K562 (cell line): ENCODE data around the gene BGN. TPM values are rescaled to one million over a fixed set of nuclear protein-coding genes. Genes with fewer than 3 reads are reported as not detected.
A peak's percentile ranks its signal among the peaks of the same experiment; 100 is the strongest.

Experiments used
- ATAC-seq: fragments of 200-7000 bp; cut with Tn5 transposase; 3 replicates; pipeline ENCODE4 v1.9.1; 2020; ENCODE audit warnings: moderate library complexity
- BruUV-seq: library from RNA; stranded (reverse); fragments of 400-500 nt; replicated peaks from 2 replicates; lab custom pipeline; 2021; lab: Mats Ljungman, UMichigan
- CTCF ChIA-PET: fragments of 300-600 bp; formaldehyde crosslinking; extraction: SDS; loops from one replicate; lab custom pipeline; 2021; ENCODE audit warnings: low intra/inter-chr PET ratio; lab: Yijun Ruan, JAX
- POLR2A ChIA-PET: fragments of 300-600, 350-650 bp; sonication (Branson Sonifier 250); formaldehyde crosslinking; extraction: SDS; loops from one replicate; lab custom pipeline; 2021; ENCODE audit warnings: antibody characterized with exemption, inconsistent platforms; lab: Yijun Ruan, JAX
- DNase-seq, 4 experiments: peaks; one replicate each; pipeline versions ENCODE4 v3.0.0 to v3.0.0-alpha.2; 2011 to 2018; ENCODE audit warnings: low spot score in 3 of 4, mixed read lengths in 3 of 4; ENCODE audit errors: extremely low read depth in 1 of 4
- FAIRE-seq: peaks from 2 replicates; lab custom pipeline; 2011; peaks lifted over from hg19 to GRCh38; lab: Jason Lieb, UNC
- H2AFZ ChIP-seq: 2 replicates; pipeline ENCODE4 v1.6.0; 2011; ENCODE audit warnings: low read depth, low read length, control low read depth, inconsistent platforms
- H3K27ac ChIP-seq: fragments of 200-600 bp; 3 replicates; pipeline ENCODE4 v1.8.0; 2011; ENCODE audit warnings: low read depth, mild to moderate bottlenecking, control low read depth, inconsistent platforms, low read length, moderate library complexity, mixed read lengths; ENCODE audit errors: extremely low read depth
- H3K27me3 ChIP-seq, 2 experiments: fragments of 300-600 bp in 1 of 2; 2 replicates in 1 of 2; 3 replicates in 1 of 2; pipeline versions ENCODE4 v1.6.0 to v1.8.0; 2011; ENCODE audit warnings: inconsistent platforms in 2 of 2, low read length in 2 of 2, mild to moderate bottlenecking in 1 of 2, mixed read lengths in 1 of 2, moderate library complexity in 1 of 2; ENCODE audit not compliant: control insufficient read depth in 2 of 2, insufficient read depth in 2 of 2
- H3K36me3 ChIP-seq: fragments of 300-600 bp; 3 replicates; pipeline ENCODE4 v1.8.0; 2011; ENCODE audit warnings: mild to moderate bottlenecking, low read length, inconsistent platforms; ENCODE audit not compliant: control insufficient read depth, insufficient read depth
- H3K4me1 ChIP-seq, 2 experiments: fragments of 200-600 bp in 1 of 2; replicated peaks in 1 of 2; 2 replicates in 1 of 2; 3 replicates in 1 of 2; pipeline versions ENCODE4 v1.5.1 to v1.8.0; 2011; ENCODE audit warnings: inconsistent platforms in 2 of 2, low read length in 2 of 2, mild to moderate bottlenecking in 1 of 2, mixed read lengths in 1 of 2, moderate library complexity in 1 of 2; ENCODE audit not compliant: control insufficient read depth in 2 of 2, insufficient read depth in 2 of 2
- H3K4me2 ChIP-seq: 2 replicates; pipeline ENCODE4 v1.6.1; 2011; ENCODE audit warnings: low read length, control low read depth, inconsistent platforms, mixed read lengths; ENCODE audit not compliant: insufficient read depth
- H3K4me3 ChIP-seq: fragments of 200-600 bp; sonication (generic), shearing (Covaris generic); 2 replicates; pipeline ENCODE4 v1.5.1; 2016; ENCODE audit warnings: control low read depth, inconsistent platforms
- H3K79me2 ChIP-seq: fragments of 200-600 bp; 3 replicates; pipeline ENCODE4 v1.8.0; 2011; ENCODE audit warnings: low read length, inconsistent platforms; ENCODE audit not compliant: control insufficient read depth, insufficient read depth
- H3K9ac ChIP-seq, 2 experiments: 2 replicates each; pipeline versions ENCODE4 v1.6.0 to v1.6.1; 2011; ENCODE audit warnings: low read depth in 2 of 2, low read length in 2 of 2, control low read depth in 1 of 2, inconsistent platforms in 1 of 2, mild to moderate bottlenecking in 1 of 2, mixed read lengths in 1 of 2; ENCODE audit not compliant: insufficient read depth in 1 of 2
- H3K9me1 ChIP-seq: one replicate; pipeline ENCODE4 v1.6.0; 2011; ENCODE audit warnings: inconsistent platforms, mild to moderate bottlenecking, low read length, moderate library complexity; ENCODE audit not compliant: control insufficient read depth, insufficient read depth
- H3K9me3 ChIP-seq: replicated peaks from 2 replicates; pipeline ENCODE4 v1.5.1; 2011; ENCODE audit warnings: low read depth, low read length, inconsistent platforms; ENCODE audit not compliant: control insufficient read depth, insufficient read depth
- H4K20me1 ChIP-seq: replicated peaks from 2 replicates; pipeline ENCODE4 v1.6.1; 2011; ENCODE audit warnings: low read length, inconsistent platforms, mixed read lengths; ENCODE audit not compliant: control insufficient read depth, insufficient read depth
- BCOR ChIP-seq: fragments of 450-650 bp; IDR thresholded peaks from 2 replicates; pipeline ENCODE4 v1.6.1; 2016
- CAMTA2 ChIP-seq: fragments of 250-450 bp; sonication (Bioruptor Pico); conservative IDR thresholded peaks from 2 replicates; pipeline ENCODE4 v1.5.1; 2022
- HDAC1 ChIP-seq, 2 experiments: fragments of 450-650 bp; IDR thresholded peaks; 2 replicates each; pipeline ENCODE4 v1.6.1; 2016 to 2017; ENCODE audit warnings: inconsistent platforms in 1 of 2, mild to moderate bottlenecking in 1 of 2, moderate library complexity in 1 of 2
- HDAC6 ChIP-seq: IDR thresholded peaks from 2 replicates; pipeline ENCODE4 v1.6.1; 2012; ENCODE audit warnings: low read depth, mild to moderate bottlenecking, control low read depth, inconsistent platforms, low read length, moderate library complexity
- NFIC ChIP-seq: fragments of 450-650 bp; IDR thresholded peaks from 2 replicates; pipeline ENCODE4 v1.6.1; 2017; ENCODE audit warnings: mild to moderate bottlenecking, inconsistent platforms
- TAF1 ChIP-seq: IDR thresholded peaks from 2 replicates; pipeline ENCODE4 v1.6.1; 2011; ENCODE audit warnings: mild to moderate bottlenecking, low read length, moderate library complexity; ENCODE audit not compliant: insufficient read depth, control insufficient read depth, severe bottlenecking; ENCODE audit errors: extremely low read depth
- ZNF124 ChIP-seq: sonication (generic); formaldehyde crosslinking; IDR thresholded peaks from 2 replicates; pipeline ENCODE4 v1.8.1; 2022; ENCODE audit warnings: missing genetic modification reagents
- ZNF280A ChIP-seq: fragments of 450-650 bp; IDR thresholded peaks from 2 replicates; pipeline ENCODE4 v1.6.1; 2018; ENCODE audit warnings: mild to moderate bottlenecking, low read depth; ENCODE audit not compliant: partially characterized antibody
- WGBS: fragments of 100-300 bp; shearing (Covaris generic); methylation state at CpG from one replicate; pipeline ENCODE4 v1.1.6; 2016; ENCODE audit warnings: low coverage, mixed read lengths; ENCODE audit not compliant: insufficient coverage; ENCODE audit errors: missing lambda C conversion rate; 5-methylcytosine and 5-hydroxymethylcytosine counted together
- in situ Hi-C: fragments of 300-500 bp; cut with MboI; formaldehyde crosslinking; loops from 4 replicates; pipeline ENCODE4 v1.15.0; 2018; ENCODE audit warnings: inconsistent platforms, mixed read lengths
- intact Hi-C: fragments of 100-400 bp; cut with micrococcal nuclease; formaldehyde crosslinking; loops from 2 replicates; pipeline ENCODE4 v1.14.2; 2022
- polyA plus RNA-seq, 8 experiments: library from polyadenylated mRNA; depleted of rRNA in 4 of 8; stranded (reverse) in 5 of 8; unstranded in 3 of 8; fragments of >200 nt; fragmentation: Nextera tagmentation in 2 of 8; fragmentation: Illumina TruSeq in 1 of 8; extraction: Ambion mirVana in 2 of 8; extraction: Trizol in 1 of 8; gene quantifications; 2 replicates each; pipeline versions ENCODE4 v1.2.1 to v1.2.3, GENCODE V29; 2011 to 2014; ENCODE audit warnings: inconsistent platforms in 1 of 8, missing spikeins in 1 of 8
- total RNA-seq, 7 experiments: library from RNA; depleted of rRNA in 6 of 7; stranded (reverse); fragments of >200 nt in 6 of 7; fragmentation: Illumina TruSeq in 2 of 7; extraction: Trizol in 2 of 7; gene quantifications; 2 replicates each; pipeline versions ENCODE4 v1.2.1 to v1.2.3, GENCODE V29; 2011 to 2021; ENCODE audit warnings: low replicate concordance in 1 of 7

The BGN gene
- total and polyA plus RNA-seq, 9 of the 15 experiments (the other 6 are each of a cell fraction or from before 2014, with no cell fraction given) = 0.11 TPM; not detected in 8

- no TSS peak for BruUV-seq
- FAIRE-seq (no peak), ATAC-seq (no peak), DNase-seq (no peak)
- 92% methylated on average over 14 of the region's 21 CpGs for WGBS
- Histone ChIP-seq H3K9me3 (no peaks in the 10 kb centered on the region), H3K4me1 (peaks cover 0 to 36% of the 10 kb centered on the region in 2 experiments; a peak in 2 of 5 replicates), H4K20me1 (no peaks in the 10 kb centered on the region), H3K4me3 (no peak overlapping the region), H3K4me2 (no peak overlapping the region), H3K9ac (peak overlapping the region in 1 of 2 experiments; percentile 35; a peak in 1 of 4 replicates), H3K27me3 (no peaks in the 10 kb centered on the region), H3K36me3 (peaks cover 28% of the 10 kb centered on the region; the same call in 2 of the 3 replicates), H3K79me2 (no peaks in the 10 kb centered on the region), H3K27ac (no peak overlapping the region), H2AFZ (no peak overlapping the region), H3K9me1 (no peaks in the 10 kb centered on the region)
- TF ChIP-seq ZNF280A (no peak), CAMTA2 (CRISPR knock-in tag) (no peak), HDAC1 (IDR thresholded peaks at IDR 0.05) (no peak), HDAC6 (no peak), TAF1 (no peak), BCOR (no peak), ZNF124 (no peak), NFIC (no peak)
- in situ Hi-C loops = no loop called here
- ChIA-PET POLR2A (interaction anchor here (0.6 to 0.9 kb wide), 2 partner anchors 34 to 626 kb away, joined by 3 to 5 read pairs; no protein-coding TSS in a partner anchor), CTCF (no interaction called here)
- intact Hi-C loops = no loop called here
Observed at GRCh38 chrX:153448556-153449367, 46.0 kb upstream of the BGN start.
